ENCODE measurements around the gene E2F6. TPM values are rescaled to one million over a fixed set of nuclear protein-coding genes. Genes with fewer than 3 reads are reported as not detected.
"Not testable (repeated sequence)": the region's sequence is repeated elsewhere in the genome, so short reads cannot be mapped to it uniquely, and the experiment has no call there.

Gene E2F6
- total RNA-seq, 2 experiments from 2014 or later = 9.9 to 10.3 TPM

GRCh38 chr2:11407413-11407812 lies 58.5 kb downstream of the E2F6 start:
- POLR2A ChIA-PET = no interaction called here
- Mint-ChIP-seq H3K9me3 (no peaks in the 10 kb centered on the region), H3K4me1 (ENCODE audit: low read depth) (no peaks in the 10 kb centered on the region), H3K4me3 (no peak overlapping the region), H3K27me3 (peaks cover 3% of the 10 kb centered on the region), H3K36me3 (no peaks in the 10 kb centered on the region), H3K27ac (no peak overlapping the region)
- CTCF ChIA-PET = interaction anchor here (0.8 kb wide), 1 partner anchor 11 kb away, joined by 3 read pairs; no protein-coding TSS in a partner anchor
- intact Hi-C loops (cut with micrococcal nuclease) = no loop called here
- DNase-seq = no peak

GRCh38 chr2:11406958-11407381 lies 59.0 kb downstream of the E2F6 start:
- no peaks in the 10 kb centered on the region for H3K27me3 Mint-ChIP-seq
- H3K9me3 Mint-ChIP-seq = no peaks in the 10 kb centered on the region
- no peaks in the 10 kb centered on the region for H3K4me1 Mint-ChIP-seq (ENCODE audit: low read depth)
- no peak overlapping the region for H3K27ac Mint-ChIP-seq
- intact Hi-C loops (cut with micrococcal nuclease) = no loop called here
- ChIA-PET POLR2A (no interaction called here), CTCF (interaction anchor here (0.8 kb wide), 1 partner anchor 11 kb away, joined by 3 read pairs; no protein-coding TSS in a partner anchor)
- H3K36me3 Mint-ChIP-seq = no peaks in the 10 kb centered on the region
- DNase-seq = no peak
- H3K4me3 Mint-ChIP-seq = no peak overlapping the region

GRCh38 chr2:11406267-11406957 lies 59.5 kb downstream of the E2F6 start:
- H3K9me3 Mint-ChIP-seq = no peaks in the 10 kb centered on the region
- no peaks in the 10 kb centered on the region for H3K27me3 Mint-ChIP-seq
- H3K4me1 Mint-ChIP-seq (ENCODE audit: low read depth) = no peaks in the 10 kb centered on the region
- no peak for DNase-seq
- H3K4me3 Mint-ChIP-seq = no peak overlapping the region
- no peaks in the 10 kb centered on the region for H3K36me3 Mint-ChIP-seq
- intact Hi-C loops (cut with micrococcal nuclease) = no loop called here
- H3K27ac Mint-ChIP-seq = no peak overlapping the region
- ChIA-PET POLR2A (no interaction called here), CTCF (interaction anchor here (1.3 kb wide), 1 partner anchor 11 kb away, joined by 6 read pairs; no protein-coding TSS in a partner anchor)

- DNase-seq = no peak
- CTCF ChIA-PET = interaction anchor here (1.3 kb wide), 1 partner anchor 12 kb away, joined by 6 read pairs; no protein-coding TSS in a partner anchor
- no peaks in the 10 kb centered on the region for H3K27me3 Mint-ChIP-seq
Observed at GRCh38 chr2:11405599-11406266, 60.2 kb downstream of the E2F6 start.

GRCh38 chr2:11405074-11405406 lies 60.9 kb downstream of the E2F6 start:
- H3K9me3 Mint-ChIP-seq; intact Hi-C loops (cut with micrococcal nuclease); DNase-seq; H3K36me3 Mint-ChIP-seq; H3K27ac Mint-ChIP-seq; H3K27me3 Mint-ChIP-seq; H3K4me1 Mint-ChIP-seq (ENCODE audit: low read depth); H3K4me3 Mint-ChIP-seq: not testable (repeated sequence)
- ChIA-PET POLR2A (interaction anchor here (0.6 kb wide), 1 partner anchor 58 kb away, joined by 3 read pairs; no protein-coding TSS in a partner anchor), CTCF (interaction anchor here (0.6 kb wide), 1 partner anchor 17 kb away, joined by 3 read pairs; no protein-coding TSS in a partner anchor)

More at GRCh38 chr2:11405599-11406266, 60.2 kb downstream of the E2F6 start:
- POLR2A ChIA-PET = no interaction called here
- no peak overlapping the region for H3K4me3 Mint-ChIP-seq
- no peaks in the 10 kb centered on the region for H3K36me3 Mint-ChIP-seq
- H3K4me1 Mint-ChIP-seq (ENCODE audit: low read depth) = no peaks in the 10 kb centered on the region
- intact Hi-C loops (cut with micrococcal nuclease) = no loop called here
- H3K9me3 Mint-ChIP-seq = no peaks in the 10 kb centered on the region
- H3K27ac Mint-ChIP-seq = no peak overlapping the region

- H3K4me3 Mint-ChIP-seq = no peak overlapping the region
- ChIA-PET CTCF (interaction anchor here (0.6 kb wide), 1 partner anchor 16 kb away, joined by 3 read pairs; no protein-coding TSS in a partner anchor), POLR2A (interaction anchor here (0.6 kb wide), 1 partner anchor 58 kb away, joined by 3 read pairs; no protein-coding TSS in a partner anchor)
Observed at GRCh38 chr2:11404376-11405073, 61.4 kb downstream of the E2F6 start.

GRCh38 chr2:11402436-11402835 lies 63.5 kb downstream of the E2F6 start:
- Mint-ChIP-seq H3K36me3 (no peaks in the 10 kb centered on the region), H3K27ac (no peak overlapping the region), H3K4me1 (ENCODE audit: low read depth) (no peaks in the 10 kb centered on the region), H3K27me3 (no peaks in the 10 kb centered on the region), H3K4me3 (no peak overlapping the region), H3K9me3 (no peaks in the 10 kb centered on the region)
- intact Hi-C loops (cut with micrococcal nuclease) = no loop called here
- DNase-seq = no peak
- ChIA-PET CTCF (no interaction called here), POLR2A (no interaction called here)

More at GRCh38 chr2:11404376-11405073, 61.4 kb downstream of the E2F6 start:
- Mint-ChIP-seq H3K27me3 (no peaks in the 10 kb centered on the region), H3K4me1 (ENCODE audit: low read depth) (no peaks in the 10 kb centered on the region), H3K36me3 (no peaks in the 10 kb centered on the region), H3K9me3 (no peaks in the 10 kb centered on the region), H3K27ac (no peak overlapping the region)
- no peak for DNase-seq
- intact Hi-C loops (cut with micrococcal nuclease) = no loop called here

- CTCF ChIA-PET = no interaction called here
- no peak overlapping the region for H3K4me3 Mint-ChIP-seq
- H3K9me3 Mint-ChIP-seq = no peaks in the 10 kb centered on the region
- H3K27ac Mint-ChIP-seq = no peak overlapping the region
- no peaks in the 10 kb centered on the region for H3K4me1 Mint-ChIP-seq (ENCODE audit: low read depth)
- intact Hi-C loops (cut with micrococcal nuclease) = no loop called here
- no peak for DNase-seq
- H3K36me3 Mint-ChIP-seq = no peaks in the 10 kb centered on the region
- H3K27me3 Mint-ChIP-seq = no peaks in the 10 kb centered on the region
- POLR2A ChIA-PET = no interaction called here
Observed at GRCh38 chr2:11399438-11399762, 66.6 kb downstream of the E2F6 start.

- Mint-ChIP-seq H3K9me3 (no peaks in the 10 kb centered on the region), H3K27me3 (no peaks in the 10 kb centered on the region), H3K4me1 (ENCODE audit: low read depth) (no peaks in the 10 kb centered on the region), H3K27ac (no peak overlapping the region), H3K36me3 (no peaks in the 10 kb centered on the region), H3K4me3 (no peak overlapping the region)
- no peak for DNase-seq
- CTCF ChIA-PET = interaction anchor here (0.6 kb wide), 1 partner anchor 19 kb away, joined by 4 read pairs; no protein-coding TSS in a partner anchor
- intact Hi-C loops (cut with micrococcal nuclease) = no loop called here
- POLR2A ChIA-PET = no interaction called here
Observed at GRCh38 chr2:11398750-11399437, 67.1 kb downstream of the E2F6 start.

GRCh38 chr2:11397513-11397912 lies 68.4 kb downstream of the E2F6 start:
- H3K4me1 Mint-ChIP-seq (ENCODE audit: low read depth) = no peaks in the 10 kb centered on the region
- H3K27ac Mint-ChIP-seq = no peak overlapping the region
- ChIA-PET POLR2A (no interaction called here), CTCF (no interaction called here)
- H3K9me3 Mint-ChIP-seq = no peaks in the 10 kb centered on the region
- intact Hi-C loops (cut with micrococcal nuclease) = no loop called here
- H3K27me3 Mint-ChIP-seq = no peaks in the 10 kb centered on the region
- H3K36me3 Mint-ChIP-seq = no peaks in the 10 kb centered on the region
- no peak for DNase-seq
- no peak overlapping the region for H3K4me3 Mint-ChIP-seq

GRCh38 chr2:11396467-11397445 lies 69.2 kb downstream of the E2F6 start:
- Mint-ChIP-seq H3K27me3 (no peaks in the 10 kb centered on the region), H3K4me3 (no peak overlapping the region), H3K4me1 (ENCODE audit: low read depth) (no peaks in the 10 kb centered on the region), H3K36me3 (no peaks in the 10 kb centered on the region), H3K9me3 (no peaks in the 10 kb centered on the region), H3K27ac (no peak overlapping the region)
- intact Hi-C loops (cut with micrococcal nuclease) = no loop called here
- no peak for DNase-seq
- ChIA-PET CTCF (interaction anchor here (0.9 kb wide), 1 partner anchor 265 kb away, joined by 3 read pairs; no protein-coding TSS in a partner anchor), POLR2A (no interaction called here)
